Measurements from ENCODE around the gene MED9.
A peak's percentile ranks its signal among the peaks of the same experiment; 100 is the strongest.

The MED9 gene

GRCh38 chr17:17539591-17539990 lies 62.8 kb downstream of the MED9 start:
- peaks cover 7% of the 10 kb centered on the region for H3K4me1 ChIP-seq (ENCODE audit: control insufficient read depth, insufficient read depth, low read length)
- CTCF ChIA-PET, result interaction anchor here (1.6 to 2.6 kb wide), 3 partner anchors 10 to 42 kb away, joined by 3 to 17 read pairs (median 16); no protein-coding TSS in a partner anchor
- POLR2A ChIA-PET, result interaction anchor here (2.3 kb wide), 1 partner anchor 43 kb away, joined by 12 read pairs; the partner anchor contains the start of gene RASD1

GRCh38 chr17:17540278-17540906 lies 63.6 kb downstream of the MED9 start:
- ChIA-PET CTCF (interaction anchor here (1.5 kb wide), 1 partner anchor 7 kb away, joined by 4 read pairs; no protein-coding TSS in a partner anchor), POLR2A (no interaction called here)
- TF ChIP-seq SP2 (tag by site-specific recombination; IDR thresholded peaks at IDR 0.05), result no peak
- no peak for TF ChIP-seq ZNF624 (tag by site-specific recombination; IDR thresholded peaks at IDR 0.05)
- TF ChIP-seq ZIC2 (tag by site-specific recombination; IDR thresholded peaks at IDR 0.05), result peak; percentile 81
- TF ChIP-seq SCRT2 (tag by site-specific recombination; IDR thresholded peaks at IDR 0.05), result 0 out of 2 replicates have a peak, but pooled peaks have one; percentile 23
- no peak for TF ChIP-seq SP7 (tag by site-specific recombination; IDR thresholded peaks at IDR 0.05)
- 0 out of 2 replicates have a peak, but pooled peaks have one; percentile 23 for TF ChIP-seq GLIS2 (tag by site-specific recombination; IDR thresholded peaks at IDR 0.05)
- peak; percentile 95 for TF ChIP-seq REST (tag by site-specific recombination; IDR thresholded peaks at IDR 0.05)
- TF ChIP-seq ZFP37 (tag by site-specific recombination; IDR thresholded peaks at IDR 0.05), result no peak
- H3K9me3 ChIP-seq (ENCODE audit: control insufficient read depth, insufficient read depth, low read depth, low read length), result no peaks in the 10 kb centered on the region
- no peak overlapping the region for H3K4me3 ChIP-seq (ENCODE audit: low read depth, low read length)
- H3K27ac ChIP-seq (ENCODE audit: extremely low read depth, low read depth, low read length), result no peak overlapping the region
- H3K4me1 ChIP-seq (ENCODE audit: control insufficient read depth, insufficient read depth, low read length), result peaks cover 7% of the 10 kb centered on the region
- H3K36me3 ChIP-seq (ENCODE audit: control insufficient read depth in 2 of 2, insufficient read depth in 1 of 2, low read length in 2 of 2), result no peaks in the 10 kb centered on the region

More at GRCh38 chr17:17539591-17539990, 62.8 kb downstream of the MED9 start:
- Histone ChIP-seq H3K4me3 (ENCODE audit: low read depth, low read length) (no peak overlapping the region), H3K9me3 (ENCODE audit: control insufficient read depth, insufficient read depth, low read depth, low read length) (no peaks in the 10 kb centered on the region), H3K27ac (ENCODE audit: extremely low read depth, low read depth, low read length) (no peak overlapping the region), H3K36me3 (ENCODE audit: control insufficient read depth in 2 of 2, insufficient read depth in 1 of 2, low read length in 2 of 2) (no peaks in the 10 kb centered on the region)
- TF ChIP-seq ZSCAN23 (tag by site-specific recombination; IDR thresholded peaks at IDR 0.05) (no peak), EGR2 (tag by site-specific recombination; IDR thresholded peaks at IDR 0.05; ENCODE audit: low read depth) (peak; percentile 32; the same call in 1 of the 2 replicates), ZIC2 (tag by site-specific recombination; IDR thresholded peaks at IDR 0.05) (no peak), ZBTB48 (tag by site-specific recombination; IDR thresholded peaks at IDR 0.05) (no peak), KLF8 (tag by site-specific recombination; IDR thresholded peaks at IDR 0.05) (no peak), PRDM6 (tag by site-specific recombination; IDR thresholded peaks at IDR 0.05) (no peak), ZFHX2 (tag by site-specific recombination; conservative IDR thresholded peaks at IDR 0.05) (peak; percentile 45), KLF1 (tag by site-specific recombination; IDR thresholded peaks at IDR 0.05) (peak; percentile 72), ZNF24 (tag by site-specific recombination; IDR thresholded peaks at IDR 0.05) (no peak), IKZF3 (tag by site-specific recombination; IDR thresholded peaks at IDR 0.05) (no peak), ZNF654 (tag by site-specific recombination; IDR thresholded peaks at IDR 0.05; ENCODE audit: low read depth) (no peak)
